ENCODE measurements around the gene SEC11A.

The SEC11A gene

GRCh38 chr15:84661001-84661400, 54.9 kb downstream of the SEC11A start:
- DNase-seq (ENCODE audit: insufficient read length, low spot score), result no peak
- TF ChIP-seq TAF1 (IDR thresholded peaks at IDR 0.05; ENCODE audit: low read depth, low read length) (no peak), SPI1 (IDR thresholded peaks at IDR 0.05; ENCODE audit: low read depth, low read length) (no peak), PAX5 (IDR thresholded peaks at IDR 0.05; ENCODE audit: insufficient read depth, low read length, severe bottlenecking) (no peak), POLR2AphosphoS5 (IDR thresholded peaks at IDR 0.05; ENCODE audit: low read depth, low read length) (no peak), POLR2A (IDR thresholded peaks at IDR 0.05; ENCODE audit: low read depth, low read length) (no peak), POU2F2 (IDR thresholded peaks at IDR 0.05; ENCODE audit: low read depth, low read length) (no peak)
- no peak for FAIRE-seq

DNA sequence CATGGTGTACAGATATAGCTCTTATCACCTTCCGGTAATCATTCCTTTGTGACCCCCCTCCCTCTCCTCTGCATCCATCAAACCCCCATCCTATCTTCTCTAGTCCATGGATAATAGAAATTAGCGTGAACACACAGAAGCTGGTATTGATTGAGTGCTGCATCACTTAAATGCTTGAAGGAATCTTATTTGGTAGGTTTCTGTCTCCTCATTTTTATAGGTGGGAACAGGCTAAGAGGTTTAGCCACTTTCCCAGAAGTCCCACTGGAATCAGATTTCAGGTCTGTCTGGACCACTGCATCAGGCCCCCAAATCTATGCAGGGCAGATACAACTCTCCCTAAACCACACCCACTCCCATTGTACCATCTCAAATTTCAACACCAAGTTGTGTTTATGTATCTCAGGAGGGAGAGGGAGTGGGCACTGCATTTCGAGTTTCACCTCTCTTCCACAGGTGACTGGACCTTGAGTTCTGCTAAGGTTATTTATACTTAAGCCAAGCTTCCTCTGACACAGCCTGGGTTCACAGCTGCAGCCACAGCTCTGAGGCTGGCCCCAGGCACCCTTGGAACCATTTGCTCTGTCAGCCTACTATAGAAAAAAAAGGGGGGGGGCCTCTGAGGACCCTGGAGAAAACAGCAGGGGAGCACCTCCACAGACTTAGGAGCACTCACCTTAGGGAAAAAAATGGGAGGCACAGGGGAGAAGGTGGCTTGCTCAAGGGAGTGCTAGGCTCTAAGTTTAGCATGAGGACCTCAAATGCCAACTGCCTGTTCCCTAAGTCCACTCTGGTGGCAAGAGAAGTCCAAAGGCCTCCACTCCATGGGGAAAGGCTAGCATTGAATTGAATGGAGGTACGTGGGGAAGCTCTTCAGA, 55.8 kb downstream of the SEC11A start:
- TF ChIP-seq POU2F2 (IDR thresholded peaks at IDR 0.05; ENCODE audit: low read depth, low read length), result no peak
- no peak for TF ChIP-seq PAX5 (IDR thresholded peaks at IDR 0.05; ENCODE audit: insufficient read depth, low read length, severe bottlenecking)
- TF ChIP-seq TAF1 (IDR thresholded peaks at IDR 0.05; ENCODE audit: low read depth, low read length), result no peak
- no peak for TF ChIP-seq POLR2AphosphoS5 (IDR thresholded peaks at IDR 0.05; ENCODE audit: low read depth, low read length)
- TF ChIP-seq POLR2A (IDR thresholded peaks at IDR 0.05; ENCODE audit: low read depth, low read length), result no peak
- no peak for DNase-seq (ENCODE audit: insufficient read length, low spot score)
- FAIRE-seq, result no peak

DNA sequence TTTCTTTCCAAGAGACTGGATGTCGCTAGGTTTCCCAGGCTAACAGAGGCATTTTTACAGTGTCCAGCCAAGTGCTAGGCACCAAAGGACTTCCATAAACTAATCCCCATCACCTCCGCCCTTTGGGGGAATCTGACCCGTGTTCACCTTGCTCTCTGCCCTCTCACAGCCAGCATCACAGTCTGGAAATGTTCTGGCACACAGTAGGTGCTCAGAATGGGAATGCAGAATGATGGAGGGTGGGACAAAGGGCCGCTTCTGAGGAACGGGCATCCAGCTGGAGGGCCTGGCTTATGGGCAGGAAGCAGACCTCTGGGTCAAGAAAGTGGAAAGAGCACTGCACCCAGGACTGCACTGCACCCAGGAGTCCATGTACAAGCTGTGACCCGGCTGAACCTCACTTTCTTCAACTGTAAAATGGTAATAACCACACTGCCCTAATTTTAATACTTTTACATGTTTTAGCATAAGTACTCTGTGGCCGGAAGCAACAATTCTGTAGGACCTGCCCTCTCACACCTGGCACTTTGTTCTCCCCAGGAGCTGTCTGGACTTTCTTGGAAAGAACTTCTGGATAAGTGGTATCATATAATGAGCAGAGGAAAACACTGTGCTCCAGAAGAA, 57.0 kb downstream of the SEC11A start:
- TF ChIP-seq PAX5 (IDR thresholded peaks at IDR 0.05; ENCODE audit: insufficient read depth, low read length, severe bottlenecking), result no peak
- TF ChIP-seq POLR2AphosphoS5 (IDR thresholded peaks at IDR 0.05; ENCODE audit: low read depth, low read length), result no peak
- no peak for TF ChIP-seq TAF1 (IDR thresholded peaks at IDR 0.05; ENCODE audit: low read depth, low read length)
- TF ChIP-seq SPI1 (IDR thresholded peaks at IDR 0.05; ENCODE audit: low read depth, low read length), result no peak
- TF ChIP-seq POU2F2 (IDR thresholded peaks at IDR 0.05; ENCODE audit: low read depth, low read length), result no peak
- no peak for TF ChIP-seq POLR2A (IDR thresholded peaks at IDR 0.05; ENCODE audit: low read depth, low read length)
- FAIRE-seq (peak; percentile 13), DNase-seq (ENCODE audit: insufficient read length, low spot score) (no peak)

DNA sequence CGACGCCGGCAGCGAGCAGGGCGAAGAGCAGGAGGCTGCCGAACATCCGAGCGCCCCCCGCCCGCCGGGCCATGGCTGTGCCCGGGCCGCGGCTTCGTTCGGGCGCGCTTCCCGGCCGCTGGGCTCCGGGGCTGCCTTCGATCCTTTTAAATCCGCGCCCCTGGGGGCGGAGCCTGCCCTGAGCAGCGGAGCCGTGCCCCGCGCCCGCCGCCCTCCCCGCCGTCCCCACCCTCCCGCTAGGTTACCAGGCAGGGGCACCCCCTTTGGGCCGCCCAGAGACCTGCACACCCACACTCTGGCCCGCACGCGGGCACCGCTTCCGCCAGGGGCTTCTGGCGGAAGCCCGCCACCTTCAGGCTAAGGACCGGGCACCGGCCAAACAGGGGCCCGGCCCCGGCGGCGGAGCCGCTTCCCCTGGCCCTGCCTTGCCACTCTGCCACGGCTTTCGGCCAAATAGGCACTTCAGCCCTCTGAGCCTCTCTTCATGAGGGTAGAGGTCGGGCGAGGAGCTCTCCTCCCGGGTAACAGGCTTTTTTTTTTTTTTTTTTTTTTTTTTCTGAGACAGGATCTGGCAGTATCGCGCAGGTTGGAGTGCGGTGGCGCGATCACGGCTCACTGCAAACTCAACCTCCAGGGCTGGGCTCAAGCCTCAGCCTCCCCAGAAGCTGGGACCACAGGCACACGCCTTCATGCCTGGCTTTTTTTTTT, 57.7 kb downstream of the SEC11A start, which contains the start of gene NMB:
Gene NMB (minus strand): TSS at position 120 of the 708 bp plus-strand sequence. CDS start 47 bp downstream, at position 73.
- TF ChIP-seq SPI1 (IDR thresholded peaks at IDR 0.05; ENCODE audit: low read depth, low read length), result no peak
- TF ChIP-seq POLR2AphosphoS5 (IDR thresholded peaks at IDR 0.05; ENCODE audit: low read depth, low read length), result no peak
- TF ChIP-seq POU2F2 (IDR thresholded peaks at IDR 0.05; ENCODE audit: low read depth, low read length), result 0 out of 2 replicates have a peak, but pooled peaks have one; percentile 20
- no peak for TF ChIP-seq PAX5 (IDR thresholded peaks at IDR 0.05; ENCODE audit: insufficient read depth, low read length, severe bottlenecking)
- TF ChIP-seq TAF1 (IDR thresholded peaks at IDR 0.05; ENCODE audit: low read depth, low read length), result no peak
- no peak for TF ChIP-seq POLR2A (IDR thresholded peaks at IDR 0.05; ENCODE audit: low read depth, low read length)
- FAIRE-seq (peak; percentile 62), DNase-seq (ENCODE audit: insufficient read length, low spot score) (peak; percentile 69)

DNA sequence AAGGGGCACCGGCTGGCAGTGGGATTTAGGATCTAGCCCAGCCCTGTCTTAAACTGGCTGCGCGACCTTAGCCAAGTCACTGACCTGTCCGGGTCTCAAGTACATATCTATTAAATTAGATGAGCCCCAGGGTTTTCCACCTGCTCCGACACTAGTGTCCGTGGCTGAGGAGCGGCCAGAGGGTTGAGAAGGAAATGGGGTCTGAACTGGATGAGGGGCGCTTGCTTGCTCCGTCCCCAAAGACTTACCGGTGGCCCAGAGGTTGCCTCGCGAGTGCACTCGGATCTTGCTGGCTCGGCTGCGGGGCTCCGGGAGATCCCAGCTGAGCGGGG, 58.2 kb downstream of the SEC11A start:
- TF ChIP-seq PAX5 (IDR thresholded peaks at IDR 0.05; ENCODE audit: insufficient read depth, low read length, severe bottlenecking) (no peak), POLR2AphosphoS5 (IDR thresholded peaks at IDR 0.05; ENCODE audit: low read depth, low read length) (no peak), POLR2A (IDR thresholded peaks at IDR 0.05; ENCODE audit: low read depth, low read length) (no peak), TAF1 (IDR thresholded peaks at IDR 0.05; ENCODE audit: low read depth, low read length) (no peak), SPI1 (IDR thresholded peaks at IDR 0.05; ENCODE audit: low read depth, low read length) (no peak), POU2F2 (IDR thresholded peaks at IDR 0.05; ENCODE audit: low read depth, low read length) (no peak)
- FAIRE-seq (no peak), DNase-seq (ENCODE audit: insufficient read length, low spot score) (no peak)

GRCh38 chr15:84656972-84657371, 59.0 kb downstream of the SEC11A start:
- no peak for FAIRE-seq
- no peak for DNase-seq (ENCODE audit: insufficient read length, low spot score)
- TF ChIP-seq POLR2A (IDR thresholded peaks at IDR 0.05; ENCODE audit: low read depth, low read length), result no peak
- no peak for TF ChIP-seq SPI1 (IDR thresholded peaks at IDR 0.05; ENCODE audit: low read depth, low read length)
- TF ChIP-seq PAX5 (IDR thresholded peaks at IDR 0.05; ENCODE audit: insufficient read depth, low read length, severe bottlenecking), result no peak
- TF ChIP-seq TAF1 (IDR thresholded peaks at IDR 0.05; ENCODE audit: low read depth, low read length), result no peak
- TF ChIP-seq POLR2AphosphoS5 (IDR thresholded peaks at IDR 0.05; ENCODE audit: low read depth, low read length), result no peak
- no peak for TF ChIP-seq POU2F2 (IDR thresholded peaks at IDR 0.05; ENCODE audit: low read depth, low read length)

DNA sequence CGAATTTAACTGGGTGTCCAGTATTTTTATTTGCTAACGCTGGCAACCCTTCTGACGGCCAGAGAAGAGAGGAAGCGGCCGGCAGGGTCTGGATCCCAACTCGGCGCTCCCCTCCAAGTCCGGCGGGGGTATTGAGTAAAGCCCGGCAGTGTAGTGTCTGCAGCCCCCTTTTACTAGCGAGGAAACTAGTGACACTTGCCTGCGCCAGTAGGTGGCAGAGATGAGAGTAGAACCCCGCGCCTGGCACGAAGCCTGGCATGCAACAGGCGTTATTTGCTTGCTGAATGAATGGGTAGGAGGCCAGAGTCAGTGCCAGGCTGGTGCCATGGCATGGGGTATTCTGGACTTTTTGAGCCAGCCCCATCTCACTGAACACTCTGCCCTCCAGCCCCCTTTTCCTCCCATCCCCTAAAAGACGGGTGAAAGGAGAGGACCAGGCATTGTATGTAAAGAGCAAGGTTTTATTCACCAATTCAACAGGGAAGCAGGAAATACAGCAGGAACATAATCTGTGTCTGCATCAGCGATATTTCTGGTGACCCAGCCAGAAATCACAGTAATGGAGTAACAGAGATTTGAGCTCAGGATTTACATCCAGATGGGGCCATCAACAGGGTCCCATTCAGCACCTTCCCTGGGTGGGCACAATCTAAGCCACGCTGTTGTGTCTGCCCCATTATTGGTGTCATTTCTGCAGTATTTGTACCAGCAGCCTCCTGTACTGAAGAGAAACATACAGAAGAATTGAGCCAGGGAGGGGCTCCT, 61.1 kb downstream of the SEC11A start:
- peak; percentile 47 for DNase-seq (ENCODE audit: insufficient read length, low spot score)
- FAIRE-seq, result peak; percentile 63
- TF ChIP-seq SPI1 (IDR thresholded peaks at IDR 0.05; ENCODE audit: low read depth, low read length), result no peak
- TF ChIP-seq POU2F2 (IDR thresholded peaks at IDR 0.05; ENCODE audit: low read depth, low read length), result no peak
- no peak for TF ChIP-seq POLR2AphosphoS5 (IDR thresholded peaks at IDR 0.05; ENCODE audit: low read depth, low read length)
- no peak for TF ChIP-seq TAF1 (IDR thresholded peaks at IDR 0.05; ENCODE audit: low read depth, low read length)
- no peak for TF ChIP-seq POLR2A (IDR thresholded peaks at IDR 0.05; ENCODE audit: low read depth, low read length)
- TF ChIP-seq PAX5 (IDR thresholded peaks at IDR 0.05; ENCODE audit: insufficient read depth, low read length, severe bottlenecking), result no peak

- peak; percentile 85 for DNase-seq (ENCODE audit: insufficient read length, low spot score)
- peak; percentile 94 for FAIRE-seq
- TF ChIP-seq PAX5 (IDR thresholded peaks at IDR 0.05; ENCODE audit: insufficient read depth, low read length, severe bottlenecking) (peak; percentile 46), TAF1 (IDR thresholded peaks at IDR 0.05; ENCODE audit: low read depth, low read length) (peak; percentile 73), SPI1 (IDR thresholded peaks at IDR 0.05; ENCODE audit: low read depth, low read length) (peak; percentile 67), POU2F2 (IDR thresholded peaks at IDR 0.05; ENCODE audit: low read depth, low read length) (peak; percentile 26), POLR2AphosphoS5 (IDR thresholded peaks at IDR 0.05; ENCODE audit: low read depth, low read length) (peak; percentile 74), POLR2A (IDR thresholded peaks at IDR 0.05; ENCODE audit: low read depth, low read length) (peak; percentile 72)
Measured at GRCh38 chr15:84653910-84654688, 61.8 kb downstream of the SEC11A start, which contains the start of gene WDR73. WDR73 (minus strand) TSS chr15:84654283; CDS start chr15:84654274, 9 bp downstream.

Measured in GM12891 (cell line).